Measurements from ENCODE around the gene NUDT8.

DNA sequence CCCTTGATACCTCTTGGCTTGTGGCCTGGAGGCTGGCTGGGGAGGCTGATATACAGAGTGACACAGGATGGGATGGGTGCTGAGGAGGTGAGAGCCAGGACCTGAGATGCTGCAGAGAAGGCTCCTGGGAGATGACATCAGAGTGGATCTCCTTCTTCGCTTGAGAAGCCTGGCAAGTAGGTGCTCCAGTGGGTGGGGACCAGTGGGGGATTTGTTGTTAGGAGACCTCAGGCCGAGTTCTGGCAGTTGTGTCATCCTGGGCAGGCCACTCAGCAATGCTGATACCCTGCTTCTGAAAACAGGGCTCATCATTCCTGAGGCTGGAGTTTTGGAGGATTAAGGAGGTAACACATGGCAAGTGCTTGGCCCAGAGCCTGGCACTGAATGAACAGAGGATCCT is 24.9 kb downstream of the NUDT8 start:
- TF ChIP-seq, protein P1, sequence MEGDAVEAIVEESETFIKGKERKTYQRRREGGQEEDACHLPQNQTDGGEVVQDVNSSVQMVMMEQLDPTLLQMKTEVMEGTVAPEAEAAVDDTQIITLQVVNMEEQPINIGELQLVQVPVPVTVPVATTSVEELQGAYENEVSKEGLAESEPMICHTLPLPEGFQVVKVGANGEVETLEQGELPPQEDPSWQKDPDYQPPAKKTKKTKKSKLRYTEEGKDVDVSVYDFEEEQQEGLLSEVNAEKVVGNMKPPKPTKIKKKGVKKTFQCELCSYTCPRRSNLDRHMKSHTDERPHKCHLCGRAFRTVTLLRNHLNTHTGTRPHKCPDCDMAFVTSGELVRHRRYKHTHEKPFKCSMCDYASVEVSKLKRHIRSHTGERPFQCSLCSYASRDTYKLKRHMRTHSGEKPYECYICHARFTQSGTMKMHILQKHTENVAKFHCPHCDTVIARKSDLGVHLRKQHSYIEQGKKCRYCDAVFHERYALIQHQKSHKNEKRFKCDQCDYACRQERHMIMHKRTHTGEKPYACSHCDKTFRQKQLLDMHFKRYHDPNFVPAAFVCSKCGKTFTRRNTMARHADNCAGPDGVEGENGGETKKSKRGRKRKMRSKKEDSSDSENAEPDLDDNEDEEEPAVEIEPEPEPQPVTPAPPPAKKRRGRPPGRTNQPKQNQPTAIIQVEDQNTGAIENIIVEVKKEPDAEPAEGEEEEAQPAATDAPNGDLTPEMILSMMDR (IDR thresholded peaks at IDR 0.05): no peak
- TF ChIP-seq POLR2A (IDR thresholded peaks at IDR 0.05): no peak
